Posterior vena cava (tissue), 2 donors: ENCODE measurements around the gene PLBD2. TPM values are rescaled to one million over a fixed set of nuclear protein-coding genes. Genes with fewer than 3 reads are reported as not detected.

ENCODE experiments used
- DNase-seq: peaks from one replicate; pipeline ENCODE4 v3.0.0-alpha.2; 2020; ENCODE audit warnings: low spot score
- intact Hi-C, 2 donors: fragments of 100-400 bp; cut with DNase I; formaldehyde crosslinking; loops; one replicate each; pipeline versions ENCODE4 v1.14.1 to v1.14.2; 2022 to 2023
- total RNA-seq, 2 donors: library from RNA; stranded (reverse); fragmentation: NEBNext Ultra II Directional; extraction: Animal tissue kit (Norgen Biotek cat#: 25700); gene quantifications; one replicate each; pipeline ENCODE4 v1.2.1, GENCODE V29; 2021
- donor health status: DM: yes; HTN: yes; CAD: no.
- donor health status: DM: yes; HTN: yes; CAD: no.

Gene PLBD2
- total RNA-seq, 2 donors from 2014 or later, result 53.8 to 67.8 TPM

DNA sequence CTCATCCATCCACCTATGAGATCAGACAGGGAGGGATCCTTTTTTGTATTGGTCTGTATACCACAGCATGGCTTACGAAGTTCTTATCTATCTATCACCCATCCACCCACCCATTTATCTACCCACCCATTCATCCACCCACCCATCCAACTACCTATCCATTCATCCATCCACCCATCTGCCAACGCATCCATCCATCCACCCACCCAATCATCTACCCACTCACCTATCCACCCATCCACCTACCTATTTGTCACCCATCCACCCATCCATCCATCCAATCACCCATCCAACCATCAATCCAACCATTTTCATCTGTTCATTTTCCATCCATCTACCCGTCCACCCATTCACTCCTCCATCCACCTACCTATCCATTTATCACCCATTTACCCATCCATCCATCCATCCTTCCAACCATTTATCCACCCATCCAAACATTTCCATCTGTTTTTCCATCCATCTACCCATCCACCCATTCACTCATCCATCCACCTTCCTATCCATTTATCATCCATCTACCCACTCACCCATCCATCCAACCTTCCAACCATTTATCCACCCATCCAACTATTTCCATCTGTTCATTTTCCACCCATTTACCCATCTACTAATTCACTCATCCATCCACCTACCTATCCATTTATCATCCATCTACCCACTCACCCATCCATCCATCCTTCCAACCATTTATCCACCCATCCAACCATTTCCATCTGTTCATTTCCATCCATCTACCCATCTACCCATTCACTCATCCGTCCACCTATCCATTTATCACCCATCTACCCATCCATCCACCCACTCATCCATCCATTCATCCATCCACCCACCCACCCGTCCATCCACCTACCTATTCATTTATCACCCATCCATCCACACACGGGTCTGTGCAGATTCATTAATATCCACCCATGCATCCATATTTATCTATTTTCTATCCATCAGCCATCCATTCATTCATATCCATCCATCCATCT, 32.0 kb downstream of the PLBD2 start:
- intact Hi-C loops, result no loop called here
- DNase-seq, result no peak

DNA sequence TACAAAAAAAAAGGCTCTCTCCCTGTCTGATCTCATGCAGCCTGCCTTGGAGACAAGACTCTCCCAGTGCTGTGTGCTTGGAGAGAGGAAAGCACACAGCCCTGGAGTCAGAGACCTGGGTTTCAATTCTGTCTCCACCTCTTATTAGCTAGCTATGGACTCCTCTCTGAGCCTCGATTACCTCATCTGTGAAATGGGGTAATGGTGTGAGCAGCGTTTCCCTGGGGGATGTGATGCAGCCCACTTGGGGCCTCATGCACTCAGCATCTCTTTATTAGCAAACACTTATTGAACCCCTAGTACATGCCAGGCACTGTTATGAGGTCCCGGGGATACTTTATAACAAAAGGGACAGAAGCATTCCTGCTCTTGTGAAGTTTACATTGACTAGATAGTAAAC, 32.8 kb downstream of the PLBD2 start:
- intact Hi-C loops, result no loop called here
- DNase-seq, result no peak

DNA sequence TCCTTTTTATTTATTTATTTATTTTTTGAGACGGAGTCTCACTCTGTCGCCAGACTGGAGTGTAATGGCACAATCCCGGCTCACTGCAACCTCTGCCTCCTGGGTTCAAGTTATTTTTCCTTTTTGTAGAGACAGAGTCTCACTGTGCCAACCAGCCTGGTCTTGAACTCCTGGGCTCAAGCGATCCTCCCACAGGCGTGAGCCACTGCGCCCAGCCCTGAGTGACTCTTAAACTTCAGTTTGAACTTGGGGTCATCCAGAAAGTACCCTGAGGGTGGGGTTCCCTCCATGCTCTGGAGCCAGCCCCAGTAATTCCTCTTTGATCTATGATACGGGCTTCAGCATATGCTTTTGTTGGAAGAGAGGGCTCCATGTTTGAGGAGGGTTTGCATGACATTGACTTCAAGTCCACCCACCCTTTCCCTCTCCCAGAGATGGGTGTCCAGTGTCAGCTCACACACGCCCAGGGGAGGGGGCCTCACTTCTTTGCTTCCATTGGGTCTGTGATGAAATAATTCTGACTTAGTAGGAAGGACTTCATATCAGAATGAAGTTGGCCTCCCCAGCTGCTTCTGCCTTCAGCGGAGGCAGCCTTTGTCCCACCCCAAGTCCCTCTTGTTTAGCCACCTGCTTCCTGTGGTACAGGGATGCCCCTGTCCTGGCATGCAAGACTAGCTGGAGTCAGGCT, 33.4 kb downstream of the PLBD2 start:
- no peak for DNase-seq
- intact Hi-C loops, result no loop called here

DNA sequence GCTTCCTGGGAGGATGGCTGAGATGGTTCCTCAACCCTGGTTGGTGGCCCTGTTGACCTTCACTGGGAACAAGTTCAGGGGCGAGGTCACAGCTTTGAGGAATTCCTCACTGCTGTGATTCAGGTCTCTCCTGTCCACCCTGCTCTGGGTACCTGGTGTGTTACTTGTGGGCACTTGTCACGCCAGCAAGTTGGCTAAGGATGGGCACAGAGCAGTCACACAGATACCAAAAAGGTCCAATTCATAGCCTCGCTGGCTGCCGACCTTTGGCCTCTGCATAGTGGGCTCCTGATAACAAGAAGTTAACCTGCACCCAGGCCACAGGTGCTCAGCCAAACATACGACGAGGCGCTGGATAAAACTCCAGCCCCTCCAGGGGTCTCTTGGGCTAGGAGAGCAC, 34.1 kb downstream of the PLBD2 start:
- DNase-seq, result no peak
- intact Hi-C loops, result no loop called here

DNA sequence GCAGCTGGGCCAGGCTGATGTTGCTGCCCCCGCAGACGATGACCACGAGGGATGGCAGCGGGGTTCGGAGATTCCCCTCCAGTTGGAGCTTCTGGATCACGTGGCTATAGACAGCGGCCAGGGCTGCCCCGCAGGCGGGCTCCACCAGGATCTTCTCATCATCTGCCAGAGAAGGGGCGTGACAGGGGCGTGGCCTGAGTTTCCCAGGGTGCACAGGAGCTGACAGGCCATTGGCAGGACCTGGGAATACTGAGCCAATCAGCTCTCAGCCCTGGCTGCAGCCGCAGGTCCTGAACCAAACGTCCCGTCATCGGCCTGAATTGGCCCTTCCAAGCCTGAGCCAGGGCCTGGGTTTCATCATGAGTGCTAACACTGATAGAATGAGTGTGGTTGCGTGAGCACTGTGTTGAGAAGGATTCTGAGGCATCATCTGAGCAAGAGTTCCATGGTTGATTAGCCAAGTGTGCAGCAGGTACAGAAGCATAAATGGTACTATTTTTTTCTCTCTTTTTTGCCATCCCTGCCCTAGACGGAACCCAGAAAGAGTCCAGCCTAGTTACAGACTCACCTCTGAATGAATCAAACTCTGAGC, 34.7 kb downstream of the PLBD2 start:
- DNase-seq, result no peak
- intact Hi-C loops, result no loop called here

DNA sequence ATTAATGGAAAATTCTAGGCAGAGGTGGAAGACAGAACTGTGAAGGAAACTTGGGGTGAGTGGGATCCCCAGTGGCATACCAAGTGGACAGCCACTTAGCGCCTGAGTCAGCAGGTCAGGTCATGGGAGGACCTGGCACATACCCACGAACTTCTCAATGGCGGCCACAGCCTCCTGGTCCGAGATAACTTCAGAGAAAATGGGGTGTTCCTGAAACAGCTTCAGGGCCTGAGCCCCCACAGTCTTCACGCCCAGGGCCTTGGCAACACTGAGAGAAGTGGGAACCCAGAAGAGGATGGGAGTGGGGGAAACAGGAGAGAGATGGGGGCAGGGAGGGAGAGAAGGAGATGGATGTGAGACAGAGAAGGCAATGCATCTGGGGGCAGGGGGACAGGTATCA, 35.4 kb downstream of the PLBD2 start:
- no peak for DNase-seq
- intact Hi-C loops, result no loop called here

DNA sequence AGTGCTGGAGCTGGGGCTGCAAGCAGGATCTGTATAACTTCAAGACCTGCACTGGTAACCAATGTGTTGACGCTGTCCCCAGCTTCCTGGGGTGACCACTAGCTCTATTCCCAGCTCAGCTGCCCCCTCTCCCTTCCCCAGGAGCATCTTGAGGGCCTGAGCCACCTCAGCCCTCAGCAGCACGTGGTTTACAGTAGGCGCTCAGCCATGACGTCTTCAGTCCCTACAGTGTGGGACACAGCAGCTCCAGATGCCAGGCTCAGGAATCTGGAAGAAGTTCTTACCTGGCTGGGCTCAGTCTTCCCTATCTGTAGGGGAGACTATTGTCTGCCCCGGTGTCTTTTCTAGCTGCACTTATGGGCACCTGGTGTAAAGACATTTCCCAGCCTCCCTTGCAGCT, 36.7 kb downstream of the PLBD2 start:
- intact Hi-C loops, result no loop called here
- no peak for DNase-seq

DNA sequence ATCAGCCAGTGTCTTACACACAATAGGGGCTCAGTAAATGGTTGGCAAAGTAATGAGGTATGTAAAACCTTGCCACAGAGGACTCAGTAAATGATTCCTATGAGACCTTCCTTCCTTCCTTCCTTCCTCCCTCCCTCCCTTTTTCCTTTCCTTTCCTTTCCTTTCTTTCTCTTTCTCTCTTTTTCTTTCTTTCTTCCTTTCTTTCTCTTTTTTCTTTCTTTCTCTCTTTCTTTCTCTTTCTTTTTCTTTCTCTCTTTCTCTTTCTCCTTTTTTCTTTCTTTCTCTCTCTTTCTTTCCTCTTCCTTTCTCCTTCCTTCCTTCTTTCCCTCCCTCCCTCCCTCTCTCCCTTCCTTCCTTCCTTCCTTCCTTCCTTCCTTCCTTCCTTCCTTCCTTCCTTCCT, 37.8 kb downstream of the PLBD2 start:
- intact Hi-C loops, result no loop called here

DNA sequence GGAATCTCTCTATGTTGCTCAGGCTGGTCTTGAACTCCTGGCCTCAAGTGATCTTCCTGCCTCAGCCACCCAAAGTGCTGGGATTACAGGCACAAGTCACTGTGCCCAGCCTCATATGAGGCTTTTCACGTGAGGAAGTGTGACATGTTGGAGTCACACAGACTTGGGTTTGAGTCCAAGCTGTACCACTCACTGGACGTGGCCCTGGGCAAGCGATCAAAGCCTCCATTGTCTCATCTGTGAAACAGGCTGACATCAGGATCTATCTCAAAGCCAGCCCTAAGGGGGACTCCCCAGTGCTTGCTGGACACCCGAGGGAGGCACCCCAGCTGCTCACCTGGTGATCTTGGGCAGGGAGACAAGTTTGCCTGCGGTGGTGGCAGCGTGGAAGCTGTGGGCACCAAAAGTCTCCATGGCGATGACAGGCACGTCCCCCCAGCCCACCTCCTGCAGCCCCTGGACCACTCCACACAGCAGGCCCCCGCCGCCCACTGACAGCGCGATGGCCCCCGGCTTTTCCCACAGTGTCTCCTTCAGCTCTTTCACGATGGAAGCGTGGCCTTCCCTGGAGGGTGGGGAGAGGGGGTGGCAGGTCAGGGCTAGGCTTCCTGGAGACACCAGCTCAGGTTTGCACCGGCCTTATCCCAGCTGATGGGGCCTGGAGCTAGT, 38.6 kb downstream of the PLBD2 start:
- DNase-seq, result no peak
- intact Hi-C loops, result no loop called here

More for the DNA sequence above, 37.8 kb downstream of the PLBD2 start:
- DNase-seq, result no peak

DNA sequence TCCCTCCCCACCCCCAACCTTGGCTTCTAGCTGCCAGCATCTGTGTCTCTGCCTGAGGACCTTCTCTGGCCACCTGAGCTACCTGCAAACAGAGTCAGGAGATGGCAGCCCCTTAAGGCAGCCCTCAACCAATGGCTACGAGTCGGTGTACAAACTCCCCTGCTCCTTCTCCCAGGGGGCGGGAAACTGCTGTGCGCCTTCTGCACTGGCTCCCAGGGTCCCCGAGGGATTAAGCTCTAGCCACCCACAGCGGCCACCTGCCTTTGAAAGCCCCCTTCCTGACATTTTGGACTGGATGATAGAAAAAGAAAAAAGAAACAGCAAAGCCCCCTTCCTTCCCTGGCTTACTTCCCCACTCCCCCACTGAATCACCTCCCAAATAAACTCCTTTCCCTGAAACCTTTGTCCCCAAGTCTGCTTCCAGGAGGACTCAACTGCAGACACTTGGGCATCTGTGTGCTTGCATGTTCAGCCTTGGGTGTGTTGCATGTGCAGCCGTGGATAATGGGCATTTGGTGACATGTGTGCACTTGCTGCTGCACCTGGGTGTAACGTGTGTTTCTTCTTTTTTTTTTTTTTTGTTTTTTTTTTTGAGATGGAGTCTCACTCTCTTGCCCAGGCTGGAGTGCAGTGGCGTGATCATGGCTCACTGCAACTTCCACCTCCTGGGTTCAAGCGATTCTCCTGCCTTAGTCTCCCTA, 39.3 kb downstream of the PLBD2 start:
- no peak for DNase-seq
- intact Hi-C loops, result no loop called here

DNA sequence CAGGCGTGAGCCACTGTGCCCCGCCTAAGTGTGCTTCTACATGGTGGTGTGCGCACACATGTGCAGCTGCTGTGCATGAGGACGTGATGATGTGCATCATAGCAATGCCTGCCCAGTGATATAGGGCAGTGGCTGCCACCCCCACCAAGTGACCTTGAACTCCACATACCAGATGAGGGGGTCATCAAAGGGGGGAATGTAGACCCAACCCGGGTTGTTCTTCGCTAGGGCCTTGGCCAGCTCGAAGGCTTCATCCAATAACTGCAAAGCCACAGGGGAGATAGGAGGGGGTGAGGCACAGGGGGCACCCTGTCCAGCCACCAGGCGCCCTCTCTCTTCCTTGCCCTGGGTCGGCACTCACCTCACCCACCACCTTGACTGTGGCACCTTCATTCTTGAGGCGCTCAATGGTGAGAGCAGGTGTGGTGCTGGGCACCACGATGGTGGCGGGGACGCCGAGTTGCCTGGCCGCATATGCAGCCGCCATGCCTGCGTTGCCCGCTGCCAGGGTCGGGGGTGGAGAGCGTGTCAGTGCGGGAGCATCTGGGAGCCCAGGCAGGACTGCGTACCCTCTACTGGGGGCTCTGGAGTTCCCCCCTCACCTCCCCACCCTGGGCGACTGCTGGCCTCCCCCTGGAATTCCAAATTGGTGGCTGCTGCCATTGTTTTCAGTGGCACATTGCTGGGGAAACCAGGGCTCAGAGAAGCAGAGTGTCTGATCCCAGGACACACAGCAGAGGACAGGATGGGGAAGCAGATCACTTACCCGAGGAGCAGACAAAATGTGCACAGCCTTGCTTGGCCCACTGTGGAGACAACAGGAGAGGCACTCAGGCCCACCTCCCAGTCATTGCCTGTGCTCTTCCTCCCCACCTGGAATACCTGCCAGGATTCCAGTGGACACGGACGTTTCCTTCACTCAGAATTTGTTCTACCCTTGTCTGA, 40.2 kb downstream of the PLBD2 start:
- DNase-seq, result no peak
- intact Hi-C loops, result no loop called here

DNA sequence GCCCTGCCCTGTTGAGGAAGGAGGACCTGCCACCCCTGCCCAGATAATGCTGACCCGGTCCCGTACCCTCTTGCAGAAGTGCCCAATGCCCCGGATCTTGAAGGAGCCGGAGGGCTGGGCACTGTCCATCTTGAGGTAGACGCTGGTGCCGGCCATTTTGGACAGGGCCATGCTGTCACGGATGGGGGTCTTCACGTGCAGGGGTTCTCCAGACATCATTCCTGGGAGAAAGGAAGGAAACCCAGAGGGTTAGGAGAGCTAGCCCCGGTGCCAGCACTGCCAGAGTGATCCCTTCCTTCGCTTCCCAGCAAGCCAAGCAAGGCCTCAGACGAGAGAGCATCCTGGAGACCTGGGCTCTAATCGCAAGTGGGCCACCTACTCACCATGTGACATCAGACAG, 41.1 kb downstream of the PLBD2 start:
- intact Hi-C loops, result no loop called here
- no peak for DNase-seq

DNA sequence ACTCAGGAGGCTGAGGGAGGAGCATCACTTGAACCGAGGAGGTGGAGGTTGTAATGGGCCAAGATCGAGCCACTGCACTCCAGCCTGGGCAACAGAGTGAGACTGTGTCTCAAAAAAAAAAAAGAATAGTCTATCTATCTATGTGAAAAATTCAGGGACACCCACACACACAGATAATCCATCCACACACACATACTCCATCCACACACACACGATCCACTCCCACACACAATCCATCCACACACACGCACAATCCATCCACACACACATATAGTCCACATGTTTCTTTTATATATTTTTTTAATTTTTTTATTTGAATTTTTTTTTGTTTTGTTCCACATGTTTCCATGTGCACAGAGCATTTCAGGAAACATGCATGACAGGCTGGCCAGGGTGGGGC, 42.0 kb downstream of the PLBD2 start:
- intact Hi-C loops, result no loop called here
- DNase-seq, result no peak

DNA sequence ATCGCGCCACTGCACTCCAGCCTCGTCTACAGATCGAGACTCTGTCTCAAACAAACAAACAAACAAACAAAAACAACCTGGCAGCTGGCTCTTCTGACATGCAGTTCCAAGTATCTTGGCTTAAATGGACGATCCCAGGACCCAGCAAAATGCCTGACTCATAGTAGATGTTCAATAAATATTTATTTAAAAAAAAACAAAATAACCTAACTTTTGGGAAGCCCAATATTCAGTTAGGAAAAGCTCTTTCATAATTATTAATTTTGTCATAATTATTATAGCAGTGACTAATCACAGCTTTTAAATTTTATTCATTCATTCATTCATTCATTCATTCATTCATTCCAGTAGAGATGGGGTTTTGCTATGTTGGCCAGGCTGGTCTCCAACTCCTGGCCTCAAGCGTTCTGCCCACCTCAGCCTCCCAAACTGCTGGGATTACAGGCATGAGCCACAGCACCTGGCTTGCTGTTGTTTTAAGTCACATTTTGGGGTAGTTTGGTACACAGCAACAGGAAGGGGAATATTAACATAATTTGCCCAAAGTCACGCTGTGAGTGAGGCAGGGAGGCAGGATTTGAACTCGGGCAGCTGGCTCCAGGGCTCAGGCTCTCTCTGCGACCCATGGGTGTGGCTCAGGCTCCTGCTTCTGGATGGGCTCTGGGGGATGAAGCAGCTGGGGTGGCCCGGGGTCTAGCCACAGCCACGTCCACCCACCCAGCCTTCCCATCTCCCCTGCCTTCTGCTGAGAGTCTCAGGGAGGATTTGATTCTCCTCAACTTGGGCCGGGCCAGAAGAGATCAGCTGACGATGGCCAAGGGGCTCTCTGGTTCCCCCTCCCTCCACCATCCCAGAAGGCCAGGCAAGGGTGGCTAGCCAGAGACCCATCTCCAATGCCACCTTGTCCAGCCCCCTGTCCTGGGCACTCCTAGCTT, 42.9 kb downstream of the PLBD2 start:
- intact Hi-C loops, result no loop called here

DNA sequence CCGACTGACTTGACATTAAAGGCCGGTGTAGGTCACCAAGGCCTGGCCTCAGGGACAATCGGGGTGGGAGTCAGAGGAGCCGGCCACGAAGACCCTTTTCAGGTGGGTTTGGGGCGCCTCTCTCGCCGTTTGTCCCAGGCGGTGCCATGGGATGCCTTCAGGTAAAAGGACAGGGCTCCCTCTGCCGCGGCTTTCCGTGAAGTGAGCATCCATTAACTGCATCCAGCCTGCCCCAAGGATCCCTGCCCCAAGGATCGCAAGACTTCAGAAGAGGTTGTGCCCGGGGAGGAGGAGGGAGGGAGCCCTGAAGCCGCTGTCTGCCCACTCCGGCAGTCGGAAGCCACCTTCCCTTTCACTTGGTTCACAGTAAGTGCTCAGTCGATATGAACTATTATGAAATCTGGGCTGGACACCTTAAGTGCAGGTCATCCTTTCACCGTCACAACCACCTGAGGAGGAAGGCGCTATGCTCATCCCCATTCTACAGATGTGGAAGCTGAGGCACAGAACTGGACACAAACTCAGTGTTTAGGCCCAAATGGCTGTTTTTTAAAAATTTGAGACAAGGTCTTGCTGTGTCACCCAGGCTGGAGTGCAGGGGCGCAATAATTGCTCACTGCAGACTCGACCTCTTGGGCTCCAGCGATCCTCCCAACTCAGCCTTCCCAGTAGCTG, 44.3 kb downstream of the PLBD2 start:
- intact Hi-C loops, result no loop called here
- DNase-seq, result no peak

More for the DNA sequence above, 42.9 kb downstream of the PLBD2 start:
- no peak for DNase-seq
